BLaER1 treated with 17β-estradiol and CSF1 and Interleukin-3, amounts not matched to agents 10 nM and 100 nM (cell line): ENCODE results near the gene SLC6A20.

ENCODE experiments used
- H3K27ac ChIP-seq, 11 experiments: shearing (Covaris generic); formaldehyde crosslinking; 2 replicates each; pipeline ENCODE4 v1.8.1; 2022
- H3K27me3 ChIP-seq, 11 experiments: shearing (Covaris generic); formaldehyde crosslinking; 2 replicates each; pipeline ENCODE4 v1.8.1; 2022
- H3K36me3 ChIP-seq, 11 experiments: shearing (Covaris generic); formaldehyde crosslinking; 2 replicates each; pipeline ENCODE4 v1.8.1; 2022
- H3K4me1 ChIP-seq, 10 experiments: shearing (Covaris generic); formaldehyde crosslinking; 2 replicates each; pipeline ENCODE4 v1.8.1; 2022
- H3K4me2 ChIP-seq, 11 experiments: shearing (Covaris generic); formaldehyde crosslinking; 2 replicates each; pipeline ENCODE4 v1.8.1; 2022
- H3K4me3 ChIP-seq, 10 experiments: shearing (Covaris generic); formaldehyde crosslinking; 2 replicates each; pipeline ENCODE4 v1.8.1; 2022
- H3K9ac ChIP-seq, 11 experiments: shearing (Covaris generic); formaldehyde crosslinking; 2 replicates each; pipeline ENCODE4 v1.8.1; 2022
- H3K9me3 ChIP-seq, 11 experiments: shearing (Covaris generic); formaldehyde crosslinking; replicated peaks in 1 of 11; 2 replicates each; pipeline ENCODE4 v1.8.1; 2022
- H4K20me1 ChIP-seq, 11 experiments: shearing (Covaris generic); formaldehyde crosslinking; 2 replicates each; pipeline ENCODE4 v1.8.1; 2022
- Cebpa-rat ChIP-seq, 11 experiments: shearing (Covaris generic); IDR thresholded peaks; 2 replicates each; pipeline ENCODE4 v1.8.1; 2022

SLC6A20 gene

DNA sequence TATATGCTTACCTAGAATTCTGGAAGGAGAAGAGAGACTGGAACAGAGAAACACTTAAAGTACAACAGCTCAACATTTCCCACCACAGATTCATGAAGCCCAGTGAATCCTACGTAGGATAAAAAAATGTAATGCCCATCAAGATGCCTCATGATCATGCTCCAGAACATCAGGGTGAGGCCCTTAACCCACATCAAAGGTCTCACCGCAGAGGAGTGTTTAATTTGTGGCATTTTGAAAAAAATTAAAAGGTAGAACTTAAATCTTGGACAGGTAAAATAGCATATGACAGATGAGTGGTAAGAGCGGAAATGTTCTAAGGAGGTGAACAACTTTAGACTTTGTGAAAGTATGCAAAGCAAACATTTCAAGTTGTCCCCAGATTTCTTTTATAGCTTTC, 9.7 kb upstream of the SLC6A20 start:
- H3K4me2 ChIP-seq = no peak overlapping the region
- no peaks in the 10 kb centered on the region for H3K36me3 ChIP-seq

DNA sequence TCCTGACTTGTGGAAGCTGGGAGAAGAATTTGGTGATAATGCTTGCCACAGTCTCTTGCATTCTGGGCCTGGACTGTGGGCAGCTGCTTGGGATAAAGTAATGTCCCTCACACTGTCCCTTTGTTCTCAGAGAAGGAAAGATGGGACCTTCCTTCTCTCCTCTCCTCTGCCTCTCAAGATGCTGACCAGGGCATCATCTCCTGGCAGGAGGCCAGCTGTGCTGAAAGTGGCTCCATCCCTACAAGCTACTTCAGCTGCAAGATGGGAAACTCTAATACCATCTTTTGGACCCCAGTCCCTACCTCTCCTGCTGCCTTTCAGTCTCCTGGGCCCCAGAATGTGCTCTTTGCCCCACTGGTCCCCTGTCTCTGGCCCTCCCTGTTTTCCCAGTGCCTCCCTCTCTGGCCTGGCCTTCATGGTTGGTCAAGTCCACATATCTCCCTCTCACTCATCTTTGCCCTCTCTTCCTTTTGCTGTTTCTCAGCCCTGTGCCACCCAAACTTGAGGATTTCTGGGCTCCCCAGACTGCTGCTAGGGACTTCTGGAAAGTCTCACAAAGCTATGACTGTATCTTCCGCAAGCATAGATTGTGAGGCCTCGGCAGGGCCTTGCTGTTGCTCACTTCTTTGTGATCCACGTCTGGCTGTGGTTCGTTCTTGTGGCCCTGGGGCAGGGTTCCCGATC, 7.1 kb upstream of the SLC6A20 start:
- Histone ChIP-seq H3K4me3 (no peak overlapping the region), H4K20me1 (no peaks in the 10 kb centered on the region), H3K4me2 (no peak overlapping the region), H3K9ac (no peak overlapping the region), H3K4me1 (peaks cover 0 to 17% (median 10%) of the 10 kb centered on the region in 10 experiments; a peak in 8 of 20 replicates), H3K27me3 (peaks cover 0 to 5% (median 1%) of the 10 kb centered on the region in 11 experiments; a peak in 9 of 22 replicates), H3K9me3 (peaks cover 0 to 8% (median 0%) of the 10 kb centered on the region in 11 experiments; a peak in 1 of 22 replicates), H3K27ac (no peak overlapping the region), H3K36me3 (no peaks in the 10 kb centered on the region)
- no peak for TF ChIP-seq Cebpa-rat (IDR thresholded peaks at IDR 0.05)

More for the DNA sequence above, 9.7 kb upstream of the SLC6A20 start:
- peaks cover 0 to 8% (median 0%) of the 10 kb centered on the region in 11 experiments; a peak in 1 of 22 replicates for H3K9me3 ChIP-seq
- H3K4me1 ChIP-seq = peaks cover 0 to 17% (median 11%) of the 10 kb centered on the region in 10 experiments; a peak in 8 of 20 replicates
- no peak overlapping the region for H3K27ac ChIP-seq
- H4K20me1 ChIP-seq = no peaks in the 10 kb centered on the region
- no peak for TF ChIP-seq Cebpa-rat (IDR thresholded peaks at IDR 0.05)
- no peak overlapping the region for H3K4me3 ChIP-seq
- H3K27me3 ChIP-seq = no peaks in the 10 kb centered on the region
- no peak overlapping the region for H3K9ac ChIP-seq

DNA sequence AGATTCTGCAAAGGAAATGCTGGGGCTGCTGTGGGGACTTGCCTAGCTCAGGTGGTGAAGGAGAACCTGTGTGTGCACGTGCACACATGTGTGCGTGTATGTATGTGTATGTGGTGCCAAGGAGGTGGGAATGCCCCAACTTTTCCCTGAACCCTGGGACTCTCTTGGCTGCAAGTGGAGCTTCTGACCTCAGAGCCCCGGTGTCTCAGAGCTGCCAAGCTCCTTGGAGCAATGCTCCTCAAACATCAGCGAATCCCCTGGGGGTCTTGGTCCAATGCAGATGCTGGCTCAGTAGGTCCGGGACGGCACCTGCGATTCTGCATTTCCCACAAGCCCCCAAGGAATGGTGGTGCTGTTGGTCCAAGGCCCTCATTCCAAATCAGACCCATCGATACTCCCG, 5.8 kb upstream of the SLC6A20 start:
- peaks cover 7 to 17% (median 14%) of the 10 kb centered on the region in 11 experiments for H3K27me3 ChIP-seq
- H3K4me2 ChIP-seq = peak overlapping the region in 4 of 11 experiments; percentile 5 to 32 (median 21); a peak in 6 of 22 replicates
- peaks cover 0 to 8% (median 0%) of the 10 kb centered on the region in 11 experiments; a peak in 1 of 22 replicates for H3K9me3 ChIP-seq
- TF ChIP-seq Cebpa-rat (IDR thresholded peaks at IDR 0.05) = no peak
- H3K36me3 ChIP-seq = no peaks in the 10 kb centered on the region
- no peaks in the 10 kb centered on the region for H4K20me1 ChIP-seq
- H3K4me1 ChIP-seq = peaks cover 0 to 7% (median 2%) of the 10 kb centered on the region in 10 experiments; a peak in 6 of 20 replicates
- H3K4me3 ChIP-seq = no peak overlapping the region
- no peak overlapping the region for H3K9ac ChIP-seq
- no peak overlapping the region for H3K27ac ChIP-seq

DNA sequence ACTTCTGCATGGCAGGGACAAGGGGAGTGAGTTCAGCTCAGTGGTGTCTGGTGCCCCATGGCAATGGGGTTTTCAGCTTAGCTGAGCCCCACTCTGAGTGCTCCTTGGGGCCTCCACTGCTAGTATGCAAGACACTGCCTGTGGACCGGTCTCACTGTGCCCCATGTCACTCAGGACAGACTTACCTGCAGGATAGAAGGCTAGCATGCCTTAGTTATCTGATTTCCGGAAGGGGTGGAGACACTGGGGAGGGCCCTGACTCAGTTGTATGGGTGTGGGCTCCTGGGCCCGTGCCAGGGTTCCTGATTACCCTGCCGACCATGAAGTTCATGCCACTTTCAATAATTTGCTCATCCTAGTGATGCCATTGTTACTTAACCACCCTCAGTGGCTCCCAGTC, 4.3 kb upstream of the SLC6A20 start:
- Histone ChIP-seq H3K4me3 (no peak overlapping the region), H3K4me2 (no peak overlapping the region), H3K27ac (no peak overlapping the region), H3K4me1 (peaks cover 0 to 11% (median 2%) of the 10 kb centered on the region in 10 experiments; a peak in 6 of 20 replicates), H3K9me3 (peaks cover 0 to 15% (median 7%) of the 10 kb centered on the region in 11 experiments; a peak in 7 of 22 replicates), H3K36me3 (no peaks in the 10 kb centered on the region), H3K27me3 (peaks cover 22 to 33% (median 29%) of the 10 kb centered on the region in 11 experiments), H4K20me1 (no peaks in the 10 kb centered on the region), H3K9ac (no peak overlapping the region)
- no peak for TF ChIP-seq Cebpa-rat (IDR thresholded peaks at IDR 0.05)

DNA sequence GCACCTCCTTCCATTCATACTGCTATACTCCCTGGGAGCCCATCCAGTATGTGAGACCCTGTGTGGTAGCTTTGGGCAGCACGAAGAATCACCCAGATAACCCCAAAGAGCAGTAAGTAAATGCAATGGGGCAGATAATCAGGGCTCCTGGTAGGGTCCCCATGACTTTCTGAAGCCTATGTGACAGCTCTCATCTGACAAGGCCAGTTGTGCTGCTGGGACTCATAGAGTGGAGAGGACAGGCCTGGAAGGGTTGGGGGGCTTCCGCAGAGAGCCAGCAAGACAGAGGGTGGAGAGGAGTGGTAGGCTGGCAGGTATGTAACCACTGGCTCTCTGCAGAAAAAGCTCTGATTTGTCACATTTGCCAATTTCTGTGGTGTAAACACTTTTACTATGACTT, 3.2 kb upstream of the SLC6A20 start:
- no peak overlapping the region for H3K9ac ChIP-seq
- no peak for TF ChIP-seq Cebpa-rat (IDR thresholded peaks at IDR 0.05)
- H3K27ac ChIP-seq = no peak overlapping the region
- H3K36me3 ChIP-seq = no peaks in the 10 kb centered on the region
- peaks cover 32 to 43% (median 38%) of the 10 kb centered on the region in 11 experiments for H3K27me3 ChIP-seq
- H3K4me2 ChIP-seq = no peak overlapping the region
- H4K20me1 ChIP-seq = no peaks in the 10 kb centered on the region
- peaks cover 0 to 11% (median 2%) of the 10 kb centered on the region in 10 experiments; a peak in 6 of 20 replicates for H3K4me1 ChIP-seq
- H3K9me3 ChIP-seq = peaks cover 0 to 15% (median 5%) of the 10 kb centered on the region in 11 experiments; a peak in 6 of 22 replicates
- no peak overlapping the region for H3K4me3 ChIP-seq

DNA sequence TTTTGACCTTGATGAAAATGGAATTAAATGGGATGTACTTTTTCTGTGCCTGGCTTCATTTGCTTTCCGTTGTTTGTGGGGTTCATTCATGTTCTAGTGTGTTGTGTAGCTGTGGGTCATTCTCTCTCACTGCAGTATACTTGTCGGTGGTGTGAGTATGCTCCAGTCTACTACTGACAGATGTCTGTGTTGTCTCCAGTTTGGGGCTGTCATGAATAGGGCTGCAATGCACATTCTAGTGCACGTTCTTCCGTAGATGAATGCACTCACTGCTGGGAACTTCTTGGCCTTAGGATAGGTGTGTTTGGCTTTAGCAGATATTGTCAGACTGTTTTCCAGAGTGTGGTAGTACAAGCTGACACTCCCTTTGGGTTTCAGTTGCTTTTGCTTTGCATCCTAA, 1.7 kb upstream of the SLC6A20 start:
- peaks cover 0 to 11% (median 2%) of the 10 kb centered on the region in 10 experiments; a peak in 6 of 20 replicates for H3K4me1 ChIP-seq
- H3K27ac ChIP-seq = no peak overlapping the region
- no peak overlapping the region for H3K4me3 ChIP-seq
- H3K4me2 ChIP-seq = no peak overlapping the region
- no peak for TF ChIP-seq Cebpa-rat (IDR thresholded peaks at IDR 0.05)
- peaks cover 0 to 15% (median 5%) of the 10 kb centered on the region in 11 experiments; a peak in 6 of 22 replicates for H3K9me3 ChIP-seq
- no peak overlapping the region for H3K9ac ChIP-seq
- H3K36me3 ChIP-seq = no peaks in the 10 kb centered on the region
- no peaks in the 10 kb centered on the region for H4K20me1 ChIP-seq
- peaks cover 32 to 48% (median 43%) of the 10 kb centered on the region in 11 experiments for H3K27me3 ChIP-seq

DNA sequence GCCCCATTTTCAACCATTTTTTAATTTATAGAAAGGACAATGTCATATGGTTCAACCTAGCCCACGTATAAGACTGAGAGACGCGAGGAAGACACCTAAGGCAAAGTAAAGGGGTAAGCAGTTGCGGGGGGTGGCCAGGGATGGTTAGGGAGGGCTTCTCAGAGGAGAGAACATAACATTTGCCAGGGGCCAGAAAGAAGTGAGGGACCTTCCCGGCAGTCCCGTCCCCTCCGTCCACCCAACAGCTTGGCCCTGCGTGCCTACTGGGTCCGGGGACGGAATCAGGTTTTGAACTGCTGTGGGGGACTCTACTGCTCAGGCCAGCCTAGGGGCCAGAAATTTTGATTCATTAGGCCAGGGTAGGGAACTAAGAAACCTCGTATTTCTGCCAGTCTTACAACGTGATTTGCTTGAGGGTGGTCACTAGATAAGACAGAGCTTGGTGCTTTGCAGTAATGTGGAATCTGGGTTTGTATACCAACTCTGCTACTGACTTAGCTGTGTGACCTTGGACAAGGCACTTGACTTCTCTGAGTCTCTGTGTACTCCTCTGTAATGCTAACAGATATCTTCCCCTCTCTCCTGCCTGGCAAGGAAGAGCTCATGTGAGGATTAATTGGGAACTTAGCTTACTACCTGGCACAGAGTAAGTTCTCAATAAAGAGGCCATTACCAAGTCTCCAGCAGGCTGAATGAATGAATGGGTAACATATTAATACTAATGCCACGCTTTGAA, 734 bp upstream of the SLC6A20 start:
- Histone ChIP-seq H3K9ac (no peak overlapping the region), H3K27me3 (peaks cover 32 to 48% (median 43%) of the 10 kb centered on the region in 11 experiments), H3K9me3 (peaks cover 0 to 15% (median 5%) of the 10 kb centered on the region in 11 experiments; a peak in 6 of 22 replicates), H3K4me1 (peaks cover 1 to 15% (median 6%) of the 10 kb centered on the region in 10 experiments; a peak in 19 of 20 replicates), H4K20me1 (no peaks in the 10 kb centered on the region), H3K27ac (no peak overlapping the region), H3K4me3 (peak overlapping the region in 5 of 10 experiments; percentile 20 to 60 (median 51); a peak in 11 of 20 replicates), H3K36me3 (no peaks in the 10 kb centered on the region), H3K4me2 (peak overlapping the region in 6 of 11 experiments; percentile 49 to 81 (median 66); a peak in 10 of 22 replicates)
- TF ChIP-seq Cebpa-rat (IDR thresholded peaks at IDR 0.05) = no peak

DNA sequence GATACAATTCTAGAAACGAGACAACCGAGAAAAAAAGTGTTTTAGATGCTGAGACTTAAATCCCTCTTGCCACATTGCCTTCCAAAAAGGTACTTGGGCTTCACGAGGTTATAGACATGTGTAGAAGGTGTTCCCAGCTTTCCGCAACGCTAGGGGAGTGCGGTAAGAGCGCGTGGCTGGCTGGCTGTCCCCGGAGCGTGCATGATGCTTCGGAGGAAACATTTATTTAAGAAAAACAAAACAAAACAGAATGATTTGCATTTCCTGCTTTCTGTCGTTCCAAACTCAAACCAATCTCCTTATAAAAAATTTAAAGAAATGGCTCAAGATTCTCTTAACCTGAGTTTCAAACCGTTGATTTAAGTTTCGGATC, 841 bp downstream of the SLC6A20 start:
- no peaks in the 10 kb centered on the region for H4K20me1 ChIP-seq
- H3K9ac ChIP-seq = no peak overlapping the region
- H3K36me3 ChIP-seq = no peaks in the 10 kb centered on the region
- H3K9me3 ChIP-seq = peaks cover 0 to 21% (median 6%) of the 10 kb centered on the region in 11 experiments; a peak in 12 of 22 replicates
- no peak for TF ChIP-seq Cebpa-rat (IDR thresholded peaks at IDR 0.05)
- no peak overlapping the region for H3K27ac ChIP-seq
- H3K27me3 ChIP-seq = peaks cover 32 to 48% (median 43%) of the 10 kb centered on the region in 11 experiments
- H3K4me1 ChIP-seq = peaks cover 15 to 28% (median 21%) of the 10 kb centered on the region in 10 experiments
- H3K4me2 ChIP-seq = no peak overlapping the region
- H3K4me3 ChIP-seq = no peak overlapping the region

DNA sequence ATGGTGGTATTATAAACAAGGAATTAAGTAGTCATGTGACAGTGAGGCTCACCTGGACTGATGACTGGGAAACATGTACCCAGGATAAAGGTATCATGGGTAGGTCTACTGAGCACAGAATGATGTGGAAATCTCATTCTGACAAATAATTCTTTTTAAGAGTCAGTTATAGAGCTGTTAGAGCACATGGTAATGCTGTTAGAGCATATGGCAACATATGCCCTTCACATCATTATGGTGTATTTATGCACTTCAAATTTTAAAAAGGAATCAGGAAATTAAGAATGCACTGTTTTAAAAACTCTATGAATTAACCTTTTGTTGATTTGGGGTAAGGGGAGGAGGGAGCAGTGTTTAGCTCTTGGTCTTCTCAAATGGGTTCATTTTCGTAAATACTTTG, 1.7 kb downstream of the SLC6A20 start:
- Histone ChIP-seq H4K20me1 (no peaks in the 10 kb centered on the region), H3K9me3 (peaks cover 6 to 29% (median 15%) of the 10 kb centered on the region in 11 experiments), H3K4me3 (no peak overlapping the region), H3K4me2 (no peak overlapping the region), H3K27me3 (peaks cover 32 to 48% (median 43%) of the 10 kb centered on the region in 11 experiments), H3K4me1 (peaks cover 15 to 32% (median 25%) of the 10 kb centered on the region in 10 experiments), H3K27ac (no peak overlapping the region), H3K9ac (no peak overlapping the region), H3K36me3 (no peaks in the 10 kb centered on the region)
- no peak for TF ChIP-seq Cebpa-rat (IDR thresholded peaks at IDR 0.05)
